Islet precursor cell (in vitro differentiated cells): ENCODE measurements around the gene PLS3.

Experiments used
- DNase-seq: peaks from one replicate; pipeline ENCODE4 v3.0.0-alpha.2; 2018

Gene PLS3

DNA sequence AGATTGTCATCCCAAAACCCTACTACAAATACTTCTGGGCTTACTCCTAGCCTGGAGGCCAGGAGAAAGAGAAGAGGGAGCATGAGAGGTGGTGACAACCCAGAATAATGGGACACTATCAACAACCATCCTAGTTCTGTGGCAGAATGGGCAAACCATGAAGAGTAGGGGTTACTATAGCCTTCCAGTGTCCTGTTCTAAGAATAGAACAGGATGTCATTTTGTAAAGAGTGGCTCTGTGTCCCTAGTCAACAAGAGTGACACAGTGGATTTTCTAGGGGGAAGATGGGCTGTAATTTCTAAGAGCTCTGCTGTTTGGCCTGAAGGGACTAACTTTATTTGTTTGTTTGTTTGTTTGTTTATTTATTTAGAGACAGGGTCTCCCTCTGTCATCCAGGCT lies 136.0 kb downstream of the PLS3 start:
- DNase-seq, result no peak

DNA sequence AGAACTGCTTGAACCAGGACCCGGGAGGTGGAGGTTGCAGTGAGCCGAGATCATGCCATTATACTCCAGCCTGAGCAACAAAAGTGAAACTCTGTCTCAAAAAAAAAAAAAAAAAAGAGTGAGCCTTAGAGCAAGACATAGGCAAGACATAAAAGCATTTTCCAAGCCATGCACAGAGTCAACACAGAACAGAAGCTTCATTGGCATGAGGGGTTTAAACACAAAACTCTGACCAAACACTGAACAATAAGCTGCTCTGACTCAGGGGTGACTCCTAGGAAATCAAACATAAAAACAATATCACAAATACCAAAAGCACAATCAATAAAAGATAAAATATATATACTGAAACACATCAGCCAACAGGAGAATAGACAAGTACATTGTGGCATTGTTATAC lies 136.8 kb downstream of the PLS3 start:
- DNase-seq, result no peak
